SIG-M5 treated with dmso at 0.1 percent for 504 hours (cell line): ENCODE measurements around the gene SUMF2.
A peak's percentile ranks its signal among the peaks of the same experiment; 100 is the strongest.
"Not testable (repeated sequence)": the region's sequence is repeated elsewhere in the genome, so short reads cannot be mapped to it uniquely, and the experiment has no call there.

Source experiments
- DNase-seq: peaks from one replicate; lab custom pipeline; 2025; ENCODE audit not compliant: unreplicated experiment; lab: John Stamatoyannopoulos, UW

Gene SUMF2

DNA sequence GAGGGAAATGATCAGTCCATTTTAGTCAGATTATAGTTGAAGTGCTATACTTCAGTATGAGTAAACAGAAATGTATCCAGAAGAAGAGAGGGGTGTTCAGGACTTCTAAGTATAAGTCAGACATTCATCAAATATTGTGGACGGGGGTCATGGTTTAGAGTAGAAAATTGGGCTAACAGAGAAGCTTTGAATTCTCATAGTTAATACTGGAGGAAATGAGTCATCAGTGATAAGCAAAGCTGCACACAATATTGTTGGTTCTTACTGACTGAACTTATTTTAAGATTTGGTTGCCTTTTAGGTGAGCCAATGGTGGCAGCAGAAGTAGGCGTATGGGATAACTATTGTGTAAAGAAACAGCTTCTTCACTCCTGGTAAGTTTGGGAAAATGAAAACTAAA is 1.7 kb upstream of the SUMF2 start:
- no peak for DNase-seq

DNA sequence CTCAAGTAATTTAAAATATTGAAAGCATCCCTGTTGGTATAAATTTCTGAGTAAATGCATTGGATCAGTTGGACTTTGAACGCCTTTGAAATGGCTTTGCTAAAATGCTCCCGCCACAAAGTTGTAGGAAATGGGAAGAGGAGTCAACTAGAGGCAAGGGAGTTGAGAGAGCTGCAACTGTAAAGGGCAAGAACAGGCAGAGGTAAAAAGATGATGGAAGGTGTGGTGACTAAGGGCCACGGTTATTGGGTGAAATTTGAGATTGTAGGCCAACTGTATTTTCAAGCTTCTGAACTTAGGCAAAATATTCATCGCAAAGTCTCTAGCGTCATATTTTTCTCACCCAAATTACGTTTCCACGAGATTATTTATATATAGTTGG is 595 bp upstream of the SUMF2 start:
- DNase-seq = no peak

- not testable (repeated sequence) for DNase-seq
Observed at GRCh38 chr7:56066376-56066775, 2.3 kb downstream of the SUMF2 start.

DNA sequence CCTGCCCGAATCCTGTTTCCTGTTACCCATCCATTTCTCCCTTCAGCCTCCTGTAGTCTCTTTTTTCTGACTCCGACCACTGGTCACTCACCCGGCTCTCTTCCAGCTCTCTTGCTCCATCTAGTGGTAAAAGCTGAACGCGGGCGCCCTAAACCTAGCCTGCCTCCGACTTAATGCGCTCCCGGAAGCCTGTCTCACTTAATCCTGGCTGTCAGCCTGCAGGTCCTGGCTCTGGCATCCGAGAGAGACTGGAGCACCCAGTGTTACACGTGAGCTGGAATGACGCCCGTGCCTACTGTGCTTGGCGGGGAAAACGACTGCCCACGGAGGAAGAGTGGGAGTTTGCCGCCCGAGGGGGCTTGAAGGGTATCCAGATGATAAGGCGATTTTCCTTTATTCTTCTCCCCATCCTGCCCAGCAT is 10.3 kb downstream of the SUMF2 start:
- peak; percentile 79 for DNase-seq

DNA sequence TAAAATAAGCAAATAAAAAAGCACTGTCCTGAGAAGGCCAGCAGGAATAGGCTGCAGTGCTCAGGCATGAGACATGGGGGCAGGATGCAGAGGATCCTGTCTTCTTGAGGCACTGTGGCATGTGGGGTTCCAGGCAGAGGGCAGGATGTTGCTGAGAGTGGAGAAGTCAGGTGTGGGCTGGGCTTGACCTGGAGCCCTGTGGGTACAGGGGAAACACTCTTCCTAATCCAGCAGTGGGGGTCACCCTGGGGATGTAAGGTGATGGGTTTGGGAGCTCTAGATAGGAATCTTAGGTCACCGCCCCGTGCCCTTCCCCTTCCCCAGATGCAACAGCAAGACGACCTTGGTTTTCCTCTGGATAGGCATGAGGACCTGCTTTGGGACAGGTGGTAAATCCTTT is 13.6 kb downstream of the SUMF2 start:
- no peak for DNase-seq

- no peak for DNase-seq
Observed at GRCh38 chr7:56078196-56078595, 14.1 kb downstream of the SUMF2 start.

- no peak for DNase-seq
Observed at GRCh38 chr7:56079450-56080185, 15.5 kb downstream of the SUMF2 start.

DNA sequence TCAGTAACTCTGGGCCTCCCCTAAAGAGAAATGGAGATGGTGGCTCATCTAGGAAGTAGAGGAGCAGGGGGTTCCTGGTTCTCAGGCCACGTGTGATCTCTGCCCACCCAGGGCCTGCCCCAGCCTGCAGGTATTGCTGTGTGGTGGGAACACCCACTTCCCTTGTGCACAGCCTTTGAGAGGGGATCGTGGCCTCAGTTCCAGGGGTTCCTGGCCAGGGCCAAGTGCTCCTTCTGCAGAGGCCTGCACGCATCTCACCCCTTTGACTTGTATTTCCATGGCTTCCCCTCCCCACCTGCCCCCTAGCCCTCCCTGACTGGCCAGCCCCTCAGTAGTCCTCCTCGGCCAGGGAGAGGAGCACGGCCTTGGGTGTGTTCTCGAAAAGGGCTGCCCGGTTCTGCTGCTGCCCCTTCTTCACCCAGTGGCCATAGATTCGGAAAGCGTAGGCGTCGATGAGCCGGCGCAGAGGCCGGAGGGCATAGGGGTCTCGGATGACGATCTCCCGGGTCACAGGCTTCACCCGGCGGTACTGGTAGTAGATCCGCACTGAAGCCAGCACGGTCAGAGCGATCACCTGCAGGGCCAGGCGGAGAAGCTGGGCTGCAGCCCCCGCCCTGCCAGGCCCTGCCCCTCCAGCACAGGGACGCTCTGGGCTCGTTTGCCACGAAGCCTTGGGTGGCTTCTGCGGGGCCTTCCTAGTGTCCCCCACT is 16.8 kb downstream of the SUMF2 start:
- DNase-seq = not testable (repeated sequence)

GRCh38 chr7:56081626-56082340 is 17.7 kb downstream of the SUMF2 start:
- no peak for DNase-seq

DNA sequence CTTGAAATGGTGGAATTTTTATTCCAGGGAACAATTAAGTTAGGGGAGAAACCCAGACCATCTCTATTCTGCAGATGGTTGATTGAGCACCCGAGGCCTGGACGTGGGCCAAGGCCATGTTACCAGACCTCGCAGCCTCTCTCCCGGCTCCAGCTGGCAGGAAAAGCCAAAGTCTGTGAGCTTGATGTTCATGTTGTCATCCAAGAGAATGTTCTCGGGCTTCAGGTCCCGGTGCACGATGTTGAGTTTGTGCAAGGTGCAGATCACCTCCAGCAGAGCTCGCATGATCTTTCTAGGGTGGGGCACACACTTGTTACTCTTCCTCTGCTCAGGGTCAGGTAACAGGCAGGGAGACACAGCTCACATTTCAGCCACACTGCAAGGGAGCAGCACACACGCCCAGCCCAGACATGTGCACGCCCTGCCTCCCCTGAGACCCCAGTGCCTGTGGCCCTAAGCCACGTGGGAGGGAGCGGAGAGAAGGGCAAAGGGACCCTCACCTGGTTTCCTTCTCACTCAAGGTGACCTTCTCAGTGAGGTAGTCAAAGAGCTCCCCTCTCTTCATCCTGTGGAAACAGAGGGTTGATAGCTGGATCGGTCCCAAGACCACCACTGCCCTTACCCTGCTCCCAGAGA is 19.2 kb downstream of the SUMF2 start:
- DNase-seq = no peak

- DNase-seq = no peak
Observed at GRCh38 chr7:56086761-56087160, 22.7 kb downstream of the SUMF2 start.

DNA sequence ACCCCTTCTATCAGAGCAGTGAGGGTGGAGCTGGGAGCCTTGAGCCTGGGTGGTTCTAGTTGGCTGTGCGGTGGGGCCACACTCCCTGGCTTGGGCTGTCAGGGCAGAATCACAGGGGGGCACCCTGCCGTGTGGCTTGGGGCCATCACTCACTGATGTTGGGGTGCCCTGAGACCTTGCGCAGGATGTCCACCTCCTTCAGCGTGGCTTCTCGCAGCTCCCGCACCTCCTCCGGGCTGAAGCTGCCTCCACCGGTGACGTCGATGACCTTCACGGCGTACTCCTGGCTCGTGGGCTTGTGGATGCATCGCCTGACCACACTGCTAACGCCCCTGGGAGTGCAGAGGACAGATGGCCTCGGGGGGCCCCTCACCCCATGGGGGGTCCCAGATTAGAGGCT is 23.4 kb downstream of the SUMF2 start:
- DNase-seq = no peak

DNA sequence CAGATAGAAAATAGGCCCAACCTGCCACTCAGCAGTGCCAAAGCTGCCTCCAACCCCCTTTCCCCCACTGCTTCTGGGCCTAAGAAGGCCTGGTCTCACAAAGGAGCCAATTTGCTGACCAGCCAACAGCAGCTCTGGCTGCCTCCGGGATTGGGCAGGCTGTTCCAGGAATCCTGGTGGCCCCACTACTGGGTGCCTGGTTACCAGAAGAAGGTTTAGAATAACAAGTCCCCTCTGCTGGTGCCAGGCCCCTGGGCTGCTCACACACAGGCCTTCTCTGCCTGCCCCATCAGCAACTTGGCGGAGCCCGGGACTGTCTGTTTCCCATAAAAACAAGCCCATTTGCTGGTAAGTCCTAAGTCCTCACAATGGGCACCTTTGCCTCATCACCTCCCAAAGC is 27.5 kb downstream of the SUMF2 start:
- DNase-seq = no peak

DNA sequence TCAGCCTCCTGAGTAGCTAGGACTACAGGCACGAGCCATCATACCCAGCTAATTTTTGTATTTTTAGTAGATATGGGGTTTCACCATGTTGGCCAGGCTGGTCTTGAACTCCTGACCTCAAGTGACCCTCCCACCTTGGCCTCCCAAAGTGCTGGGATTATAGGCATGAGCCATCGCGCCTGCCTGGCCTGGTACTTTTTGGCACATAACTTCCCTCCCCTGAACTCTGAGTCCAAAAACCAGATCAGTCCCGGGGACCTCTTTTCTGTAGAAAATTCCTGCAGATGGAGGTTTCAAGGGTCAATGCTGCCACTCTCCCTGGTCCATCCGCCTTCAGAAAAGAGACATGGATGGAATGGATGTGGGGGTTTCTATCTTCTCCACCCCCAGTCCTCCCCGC is 28.3 kb downstream of the SUMF2 start:
- DNase-seq = not testable (repeated sequence)

DNA sequence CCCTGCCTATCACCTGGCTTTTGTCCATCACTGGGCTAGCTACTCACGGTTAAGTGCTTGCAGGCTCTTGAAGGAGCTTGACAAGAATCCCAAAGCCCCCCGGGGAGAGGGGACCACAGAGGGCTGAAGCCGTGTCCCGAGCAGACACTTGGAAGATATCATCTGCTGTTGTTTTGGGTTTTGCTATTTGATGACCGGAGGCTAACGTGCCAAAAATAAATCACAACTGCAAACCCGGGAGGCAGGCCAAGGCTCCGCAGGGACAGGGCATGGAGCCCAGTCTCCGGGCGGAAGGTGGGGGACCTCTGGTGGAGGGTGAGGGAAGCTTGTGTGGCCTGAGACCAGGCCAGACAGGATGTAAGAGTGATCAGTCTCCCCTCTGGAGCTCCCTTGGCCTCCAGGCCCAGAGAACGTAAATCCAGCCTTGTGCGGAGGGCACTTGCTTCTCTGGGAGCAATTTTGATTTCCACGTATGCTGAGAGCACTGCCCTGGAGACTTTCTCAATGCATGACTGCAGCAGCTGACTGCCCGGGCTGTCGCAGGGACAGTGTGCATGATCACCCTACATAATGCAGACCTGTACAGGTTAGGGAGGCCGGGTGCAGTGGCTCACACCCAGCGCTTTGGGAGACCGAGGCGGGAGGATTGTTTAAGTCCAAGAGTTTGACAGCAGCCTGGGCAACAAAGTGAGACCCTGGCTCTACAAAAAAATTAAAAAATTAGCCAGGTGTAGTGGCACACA is 28.9 kb downstream of the SUMF2 start, which contains the start of gene PHKG1:
Gene PHKG1, minus strand, starts transcription at position 164 of the 743 bp plus-strand sequence. CDS start 4,011 bp downstream, outside the sequence.
- DNase-seq = no peak

DNA sequence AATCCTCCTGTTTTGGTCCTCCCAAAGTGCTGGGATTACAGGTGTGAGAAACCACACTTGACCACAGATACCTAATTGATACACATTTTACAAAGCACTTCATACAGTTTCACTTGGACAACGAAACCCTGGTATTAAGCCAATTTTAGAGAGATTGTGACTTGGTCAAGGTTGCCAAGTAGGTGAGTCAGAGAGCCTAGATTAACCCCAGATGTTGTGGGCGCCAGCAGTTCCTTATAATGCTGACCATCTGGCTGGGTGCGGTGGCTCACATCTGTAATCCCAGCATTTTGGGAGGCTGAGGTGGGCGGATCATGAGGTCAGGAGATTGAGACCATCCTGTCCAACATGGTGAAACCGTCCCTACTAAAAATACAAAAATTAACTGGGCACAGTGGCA is 33.6 kb downstream of the SUMF2 start:
- no peak for DNase-seq

- not testable (repeated sequence) for DNase-seq
Observed at GRCh38 chr7:56098187-56099008, 34.3 kb downstream of the SUMF2 start.

DNA sequence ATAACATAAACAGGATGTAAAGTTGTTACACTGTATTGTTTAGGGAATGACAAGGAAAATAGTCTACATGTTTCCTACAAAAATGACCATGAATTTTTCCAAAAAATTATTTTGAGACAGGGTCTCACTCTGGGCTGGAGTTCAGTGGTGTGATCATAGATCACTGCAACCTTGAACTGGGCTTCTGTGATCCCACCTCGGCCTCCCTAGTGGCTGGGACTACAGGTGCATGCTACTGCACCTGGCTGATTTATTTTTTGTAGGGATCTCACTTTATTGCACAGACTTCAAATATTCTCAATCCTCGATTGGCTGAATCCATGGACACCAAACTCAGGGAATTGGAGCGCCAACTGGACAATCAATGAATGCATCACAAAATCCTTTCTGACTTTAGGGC is 35.6 kb downstream of the SUMF2 start:
- no peak for DNase-seq

DNA sequence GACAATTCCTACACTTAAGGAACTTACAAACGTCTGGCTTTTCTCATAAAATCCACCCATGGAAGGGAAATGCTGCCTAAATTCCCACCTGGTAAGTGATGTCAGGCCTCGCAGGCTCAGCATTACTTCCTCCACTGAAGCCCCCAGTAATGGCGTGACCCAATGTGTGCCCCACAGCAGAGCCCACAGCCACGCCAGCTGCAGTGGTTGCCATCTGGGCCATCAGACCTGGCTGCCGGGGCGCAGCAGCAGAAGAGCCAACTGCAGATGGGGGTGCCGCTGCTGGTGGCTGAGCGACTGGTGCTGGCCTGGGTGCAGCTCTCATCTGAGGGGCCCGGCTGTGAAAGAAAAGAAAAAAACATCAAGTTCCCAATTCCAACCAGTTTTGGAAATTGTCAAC is 40.1 kb downstream of the SUMF2 start:
- not testable (repeated sequence) for DNase-seq

DNA sequence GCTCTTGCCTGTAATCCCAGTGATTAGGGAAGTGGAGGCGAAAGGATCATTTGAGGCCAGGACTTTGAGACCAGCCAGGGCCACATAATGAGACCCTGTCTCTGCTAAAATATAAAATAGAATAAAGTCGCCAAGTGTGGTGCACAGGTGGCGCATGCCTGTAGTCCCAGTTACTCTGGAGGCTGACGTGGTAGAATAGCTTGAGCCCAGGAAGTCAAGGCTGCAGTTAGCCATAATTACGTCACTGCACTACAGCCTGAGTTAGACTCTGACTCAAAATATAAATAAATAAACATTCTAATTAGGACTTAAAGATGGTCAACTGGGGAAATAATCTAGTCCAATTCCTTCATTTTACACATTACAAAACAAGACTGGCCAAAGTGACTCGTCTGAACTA is 41.4 kb downstream of the SUMF2 start:
- peak; percentile 54 for DNase-seq
